HG03378 (cell line): ENCODE data around the gene ADTRP.

Source experiments
- ATAC-seq: cut with Tn5 transposase; IDR thresholded peaks from one replicate; pipeline ENCODE4 v1.9.1; 2021; ENCODE audit warnings: mild to moderate bottlenecking, moderate library complexity; ENCODE audit not compliant: unreplicated experiment

The ADTRP gene

DNA sequence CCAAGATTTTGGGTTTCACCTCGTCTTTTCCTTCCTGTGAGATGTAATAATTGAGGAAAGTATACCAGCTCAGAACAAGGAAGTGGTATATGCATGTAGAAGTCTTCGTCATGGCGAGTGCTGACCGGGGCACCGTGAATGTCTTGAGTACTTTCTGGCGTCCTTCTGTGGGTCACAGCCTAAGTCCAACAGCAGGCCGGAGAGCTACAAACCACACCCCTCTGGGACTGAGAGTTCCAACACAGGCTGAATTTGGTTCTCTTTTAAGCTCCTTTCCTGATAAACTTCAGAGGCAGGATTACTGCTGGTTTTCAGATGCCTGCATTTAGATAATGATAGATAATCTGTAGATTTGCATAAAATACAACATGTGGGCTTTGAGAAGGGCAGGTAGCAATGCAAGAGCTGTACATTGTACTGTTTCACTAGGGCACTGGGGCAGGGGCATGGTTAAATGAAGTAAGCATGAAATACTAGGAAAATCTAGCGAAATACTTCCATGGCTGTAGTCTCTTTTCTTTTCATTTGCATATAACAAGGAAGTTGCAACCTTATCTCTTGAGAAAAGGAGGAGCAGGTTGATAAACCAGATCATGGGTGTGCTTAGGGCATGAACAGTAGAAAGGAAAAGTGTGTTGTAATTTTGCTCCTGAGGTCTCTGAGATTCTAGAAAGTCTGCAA lies at the start of gene ADTRP:
TSS of gene ADTRP (minus strand) at position 156 of the 681 bp plus-strand sequence. CDS start at position 112, 44 bp downstream.
- ATAC-seq = no peak

- no peak for ATAC-seq
Observed at GRCh38 chr6:11826779-11827178, 48.2 kb upstream of the ADTRP start.

DNA sequence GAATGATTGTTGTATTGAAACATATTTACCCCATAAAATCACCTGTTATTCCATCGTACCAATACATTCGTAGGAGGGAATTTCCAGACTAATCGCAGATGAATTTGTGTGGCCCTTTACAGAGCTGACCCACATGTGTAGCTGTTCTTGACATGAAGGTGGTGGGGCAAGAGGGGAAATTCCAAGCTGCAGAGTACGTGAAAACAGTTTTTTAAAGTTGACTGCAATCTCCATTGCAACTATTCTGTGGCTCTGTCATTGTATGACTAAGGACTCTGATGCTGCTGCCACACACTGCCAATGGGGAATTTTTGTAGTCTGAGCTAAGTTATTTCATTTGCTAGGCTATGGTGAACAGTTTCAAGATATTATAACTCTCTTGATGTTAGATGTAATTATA lies 46.4 kb upstream of the ADTRP start:
- peak; percentile 80 for ATAC-seq

DNA sequence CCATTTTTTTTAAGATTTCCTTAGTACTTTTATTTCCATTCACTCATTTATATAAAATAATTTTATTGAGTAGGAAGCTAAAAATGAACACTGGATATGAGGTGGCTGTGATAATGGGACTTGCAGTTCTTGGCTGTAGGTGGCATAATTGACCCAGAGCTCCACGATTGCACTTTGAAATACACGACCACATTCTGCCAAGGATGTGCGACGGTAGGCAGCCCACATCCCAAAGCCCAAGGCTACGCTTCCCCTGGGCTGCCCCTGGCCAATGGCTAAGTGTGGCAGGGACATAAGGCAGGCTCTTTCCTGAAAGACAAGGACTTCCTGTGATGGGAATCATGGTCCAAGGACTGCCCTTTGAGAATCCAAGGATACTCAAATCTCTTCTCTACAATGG lies 43.7 kb upstream of the ADTRP start:
- ATAC-seq = no peak

DNA sequence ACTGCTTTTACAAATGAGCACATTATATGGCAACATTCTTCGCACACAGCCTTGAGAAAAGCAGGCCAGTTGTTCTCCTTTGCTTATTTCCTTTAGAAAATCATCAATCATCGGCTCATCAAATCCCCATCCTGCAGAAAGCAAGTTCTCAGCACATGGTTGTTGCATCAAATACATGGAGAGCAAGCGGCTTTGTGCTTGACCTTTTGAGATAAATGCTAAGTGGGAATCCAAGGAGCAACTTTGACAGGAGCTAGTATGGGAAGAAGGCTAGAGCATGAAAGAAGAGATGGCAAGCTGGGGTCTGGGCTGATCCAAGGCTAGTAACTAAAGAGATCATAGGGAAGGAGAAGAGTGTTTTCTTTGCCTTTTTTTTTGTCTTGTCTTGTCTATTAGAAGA lies 43.2 kb upstream of the ADTRP start:
- ATAC-seq = no peak

GRCh38 chr6:11820821-11821220 lies 42.2 kb upstream of the ADTRP start:
- no peak for ATAC-seq

- ATAC-seq = no peak
Observed at GRCh38 chr6:11819486-11819885, 40.9 kb upstream of the ADTRP start.

DNA sequence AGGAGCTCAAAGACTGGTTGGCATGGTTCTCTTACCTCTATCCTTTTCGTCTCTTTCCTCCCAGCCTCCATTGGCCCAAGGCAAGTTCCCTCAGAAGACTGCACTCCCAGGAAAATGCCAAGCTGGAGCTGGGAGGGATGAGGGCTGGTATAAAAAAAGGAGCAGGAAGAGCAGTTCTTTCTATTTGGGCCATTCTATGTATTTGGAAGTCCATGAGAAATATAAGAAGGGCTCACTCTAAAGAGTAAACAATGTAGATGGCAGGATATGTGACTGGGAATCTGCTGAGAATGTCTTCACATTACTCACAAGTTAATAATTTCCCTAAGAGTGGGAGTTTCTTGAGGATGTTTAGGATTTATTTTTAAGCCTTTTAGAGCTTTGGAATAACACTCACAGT lies 36.6 kb upstream of the ADTRP start:
- ATAC-seq = no peak

DNA sequence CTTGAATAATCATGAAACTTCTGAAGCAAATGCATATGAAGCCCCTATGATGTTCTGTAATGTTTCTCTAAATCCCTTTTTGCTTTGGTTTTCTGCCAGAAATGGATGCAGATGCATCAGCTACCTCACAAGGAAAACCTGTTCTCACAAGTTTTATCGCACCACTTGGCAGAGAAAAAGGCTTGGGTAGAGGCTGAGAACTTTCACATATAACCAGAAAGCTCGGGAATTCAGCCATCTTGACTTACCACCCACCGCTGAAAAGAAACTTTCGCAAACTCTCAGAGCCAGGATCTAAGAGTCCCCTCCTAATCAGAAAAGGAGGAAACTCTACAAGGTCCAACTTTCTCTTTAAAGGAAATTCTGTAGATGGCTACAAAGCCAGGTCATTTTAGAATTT lies 36.2 kb upstream of the ADTRP start:
- no peak for ATAC-seq

DNA sequence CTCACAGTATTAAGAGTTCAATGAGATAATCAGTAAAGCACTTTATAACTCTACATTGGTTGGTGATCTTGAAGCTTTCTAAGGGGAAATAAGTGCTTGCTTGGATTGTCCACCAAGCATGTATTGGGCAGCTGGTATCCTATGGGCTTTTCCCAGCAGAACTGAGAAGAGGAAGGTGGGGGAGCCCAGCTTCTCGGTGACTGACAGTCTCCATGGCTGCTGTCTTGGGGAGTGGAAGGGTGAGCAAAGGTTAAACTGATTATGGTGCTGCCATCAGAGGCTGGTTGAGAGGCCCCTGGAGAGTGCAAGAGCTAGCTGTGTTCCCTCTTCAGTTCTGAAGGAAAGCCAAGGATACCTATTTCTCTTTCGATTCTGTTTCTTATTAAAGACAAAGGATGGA lies 35.5 kb upstream of the ADTRP start:
- no peak for ATAC-seq

- no peak for ATAC-seq
Observed at GRCh38 chr6:11813606-11814005, 35.0 kb upstream of the ADTRP start.

DNA sequence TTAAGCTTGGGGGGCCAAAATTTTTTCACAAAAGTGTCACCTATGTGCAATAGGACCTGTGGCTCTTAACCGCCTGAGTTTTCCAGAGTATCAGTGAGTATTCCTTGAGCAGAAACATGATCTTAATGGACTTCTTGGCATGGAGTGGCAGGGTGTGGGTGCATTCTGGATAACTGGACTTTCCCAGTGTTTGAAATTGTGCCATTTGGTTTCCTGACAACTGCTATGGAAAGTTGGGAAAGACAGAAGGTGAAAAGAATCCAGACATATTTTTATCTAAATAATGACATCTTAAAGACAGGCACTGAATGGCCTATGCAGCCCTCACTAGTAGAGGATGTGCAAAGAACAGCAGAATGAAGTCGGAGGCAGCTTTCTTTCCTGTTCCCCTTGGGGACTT lies 34.3 kb upstream of the ADTRP start:
- no peak for ATAC-seq

GRCh38 chr6:11812439-11812838 lies 33.8 kb upstream of the ADTRP start:
- no peak for ATAC-seq

DNA sequence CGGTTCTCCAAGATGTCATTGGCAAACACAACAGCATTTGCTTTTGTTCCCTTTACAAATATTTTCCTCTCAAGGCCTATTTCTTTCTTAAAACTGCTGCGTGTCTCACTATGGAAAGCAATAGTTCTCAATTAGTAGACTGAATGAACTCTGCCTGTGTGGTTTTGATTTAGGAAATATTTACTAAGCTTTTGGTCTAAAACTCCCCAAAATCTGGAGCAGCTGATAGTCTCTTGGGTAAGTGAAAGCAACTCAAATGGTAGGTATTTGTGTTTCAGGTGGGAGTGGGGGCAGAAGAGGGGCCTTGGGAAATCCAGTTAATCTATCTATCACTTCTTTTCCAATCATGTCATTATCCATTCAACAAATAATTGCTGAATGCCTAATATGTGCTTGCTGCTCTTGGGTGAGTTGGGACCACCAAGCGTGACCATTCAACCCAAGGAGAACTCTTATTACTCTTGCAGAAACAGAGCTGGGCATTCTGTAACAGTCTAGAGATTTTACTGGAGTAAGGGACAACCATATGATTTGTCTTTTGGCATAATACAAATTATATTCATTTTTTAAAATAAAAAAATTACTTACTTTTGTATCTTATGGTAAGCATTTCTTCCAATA lies 33.2 kb upstream of the ADTRP start:
- no peak for ATAC-seq

GRCh38 chr6:11810854-11811643 lies 32.4 kb upstream of the ADTRP start:
- no peak for ATAC-seq

DNA sequence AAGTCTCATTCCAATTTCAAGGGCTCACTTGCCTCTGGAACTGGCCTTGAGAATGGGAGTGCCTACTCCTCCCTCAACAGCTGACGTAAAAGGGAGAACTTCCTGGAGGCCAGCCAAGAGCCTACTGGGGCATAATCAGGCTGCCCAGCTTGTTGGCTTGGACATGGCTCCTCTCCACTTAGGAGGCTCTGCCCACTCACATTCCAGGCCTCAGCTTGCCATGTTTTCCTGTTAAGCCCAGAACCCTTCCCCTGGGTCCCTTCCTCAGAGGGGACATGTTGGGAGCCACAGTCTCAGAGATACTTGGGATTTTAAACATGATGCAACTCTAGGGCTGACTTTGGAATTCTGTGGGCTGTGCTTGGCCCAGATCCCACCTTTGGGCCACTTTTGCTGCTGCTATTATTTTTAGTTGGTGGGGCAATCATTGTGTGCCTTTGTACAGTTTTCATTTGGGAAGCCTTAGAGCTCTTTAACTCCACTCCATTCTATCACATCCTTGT lies 31.5 kb upstream of the ADTRP start:
- ATAC-seq = no peak

GRCh38 chr6:11808054-11808453 lies 29.5 kb upstream of the ADTRP start:
- no peak for ATAC-seq

- no peak for ATAC-seq
Observed at GRCh38 chr6:11806561-11807317, 28.1 kb upstream of the ADTRP start.

DNA sequence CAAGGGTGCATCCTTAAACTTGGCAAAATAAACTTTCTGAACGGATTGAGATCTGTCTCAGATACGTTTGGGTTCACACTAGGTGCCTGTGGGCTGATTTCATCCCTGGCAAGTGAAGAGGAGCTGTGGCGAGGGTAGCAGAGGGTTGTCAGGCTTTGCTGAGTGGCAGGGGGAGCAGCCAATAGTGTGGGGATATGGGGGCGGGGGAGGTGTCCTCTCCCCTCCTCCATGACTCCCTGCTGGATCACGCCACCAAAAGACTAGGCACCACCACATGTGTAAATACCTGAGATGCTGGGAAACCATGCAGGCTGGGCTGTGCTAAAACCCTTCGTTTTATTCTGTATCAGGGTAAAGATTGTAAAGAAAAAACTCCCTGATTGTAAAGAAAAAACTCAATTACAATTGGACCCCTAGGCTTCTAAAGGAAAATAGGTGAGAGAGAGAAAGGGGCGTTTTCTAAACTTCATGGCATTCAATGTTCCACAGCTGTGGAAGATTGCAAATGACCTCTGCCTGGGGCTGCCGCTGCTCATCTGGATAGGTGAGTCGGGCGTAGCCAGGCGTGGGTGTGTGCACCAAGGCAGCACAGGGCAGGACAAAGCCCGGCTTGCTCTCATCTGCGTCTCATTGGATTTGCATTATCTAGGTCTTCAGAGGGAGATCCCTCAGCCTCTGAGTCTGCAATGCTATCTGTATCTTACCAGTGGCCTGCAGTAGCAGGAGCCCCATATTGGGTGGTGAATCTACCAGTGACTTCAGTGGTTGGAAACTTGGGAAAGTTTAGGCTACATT lies 26.9 kb upstream of the ADTRP start:
- ATAC-seq = no peak

- no peak for ATAC-seq
Observed at GRCh38 chr6:11804701-11805100, 26.1 kb upstream of the ADTRP start.
